Measurements from ENCODE around the gene ACOX1.
"Not testable (repeated sequence)": the region's sequence is repeated elsewhere in the genome, so short reads cannot be mapped to it uniquely, and the experiment has no call there.

The ACOX1 gene

DNA sequence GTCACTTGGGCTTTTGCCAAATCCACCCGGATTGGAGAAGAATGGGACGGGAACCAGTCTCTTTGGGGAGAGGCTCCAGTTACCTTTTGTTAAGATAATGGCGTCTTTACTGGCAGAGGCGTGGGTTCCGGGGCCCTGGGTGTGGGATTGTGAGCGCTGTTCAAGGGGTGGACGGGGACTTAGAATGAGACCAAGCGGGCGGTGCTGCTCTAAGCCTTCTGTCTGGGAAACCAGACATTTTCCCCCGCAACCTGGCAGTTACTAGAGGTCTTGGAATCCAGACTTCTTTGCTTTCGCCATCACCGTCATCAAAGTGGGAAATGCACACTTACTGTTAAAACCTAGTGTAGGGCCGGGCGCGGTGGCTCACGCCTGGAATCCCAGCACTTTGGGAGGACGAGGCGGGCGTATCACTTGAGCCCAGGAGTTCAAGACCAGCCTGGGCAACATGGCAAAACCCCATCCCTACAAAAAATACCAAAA, 780 bp upstream of the ACOX1 start:
- DNase-seq, result peak; percentile 26

DNA sequence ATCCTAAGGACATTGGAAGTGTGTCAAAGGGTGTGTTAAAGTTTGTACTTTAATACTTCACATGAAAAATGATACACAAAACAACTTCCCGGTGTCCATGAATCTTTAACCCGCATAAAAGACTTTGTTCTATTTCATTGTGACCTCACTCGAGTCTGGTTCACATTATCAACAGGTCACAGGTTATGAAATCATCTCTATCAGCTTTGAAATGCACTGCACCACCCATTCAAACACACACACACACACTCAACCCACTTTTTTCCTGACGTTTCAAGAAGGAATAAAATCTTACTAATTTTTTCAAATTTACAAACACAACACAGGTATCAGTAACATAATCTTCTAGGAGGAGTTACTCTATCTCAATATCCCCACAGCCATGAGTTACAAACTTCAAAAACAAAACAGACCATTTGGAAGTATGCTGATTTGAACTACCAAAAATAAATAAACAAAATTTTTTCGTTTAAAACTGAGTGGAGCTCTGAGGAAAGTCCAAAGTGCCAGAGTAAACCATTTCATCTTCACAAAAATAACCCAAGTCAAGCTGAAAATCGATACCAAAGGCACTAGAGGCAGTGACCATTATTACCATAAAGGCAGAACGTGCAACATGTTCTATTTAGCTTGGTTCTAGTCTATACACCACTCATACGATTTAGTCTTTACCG, 2.7 kb downstream of the ACOX1 start:
- no peak for DNase-seq

- no peak for DNase-seq
These were observed 3.2 kb downstream of the ACOX1 start for GRCh38 chr17:75975757-75976174.

DNA sequence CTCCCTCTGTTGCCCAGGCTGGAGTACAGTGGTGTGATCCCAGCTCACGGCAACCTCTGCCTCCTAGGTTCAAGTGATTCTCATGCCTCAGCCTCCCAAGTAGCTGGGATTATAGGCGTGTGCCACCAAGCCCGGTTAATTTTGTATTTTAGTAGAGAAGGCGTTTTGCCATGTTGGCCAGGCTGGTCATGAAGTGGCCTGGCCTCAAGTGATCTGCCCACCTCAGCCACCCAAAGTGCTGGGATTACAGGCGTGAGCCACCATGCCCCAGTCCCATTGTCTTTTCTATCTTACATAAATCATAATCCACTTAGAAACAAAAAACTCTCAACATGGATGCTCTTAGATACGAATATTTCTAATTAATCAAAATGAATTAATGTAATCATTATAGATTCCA, 3.8 kb downstream of the ACOX1 start:
- not testable (repeated sequence) for DNase-seq

DNA sequence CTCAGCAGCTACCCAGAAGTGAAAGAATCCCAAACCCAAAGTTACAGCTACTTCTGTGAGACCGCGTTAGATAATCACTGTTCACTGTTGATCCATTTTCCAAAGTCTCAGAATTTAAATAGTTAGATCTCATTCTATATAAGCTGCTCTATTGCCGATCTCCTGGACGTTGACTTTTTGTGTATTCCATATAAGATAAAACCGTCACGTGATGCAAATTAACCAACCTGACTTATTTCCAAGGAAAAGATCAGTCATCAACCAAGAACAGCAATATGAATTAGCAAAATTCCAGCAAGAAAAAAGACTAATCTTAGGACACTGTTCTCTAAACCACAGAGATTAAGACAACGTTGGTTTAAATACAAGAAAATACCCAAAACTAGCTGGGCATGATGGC, 8.3 kb downstream of the ACOX1 start:
- DNase-seq, result no peak

GRCh38 chr17:75970011-75970523, 8.9 kb downstream of the ACOX1 start:
- no peak for DNase-seq

DNA sequence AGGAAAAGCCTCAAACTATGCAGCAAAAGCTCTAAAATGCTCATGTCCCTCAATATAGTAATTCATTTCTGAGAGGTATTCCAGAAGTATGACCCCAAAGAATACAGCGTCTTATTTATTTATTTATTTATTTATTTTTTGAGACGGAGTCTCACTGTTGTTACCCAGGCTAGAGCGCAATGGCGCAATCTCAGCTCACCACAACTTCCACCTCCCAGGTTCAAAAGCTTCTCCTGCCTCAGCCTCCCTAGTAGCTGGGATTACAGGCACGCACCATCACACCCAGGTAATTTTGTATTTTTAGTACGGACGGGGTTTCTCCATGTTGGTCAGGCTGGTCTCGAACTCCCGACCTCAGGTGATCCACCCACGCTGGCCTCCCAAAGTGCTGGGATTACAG, 9.9 kb downstream of the ACOX1 start:
- DNase-seq, result not testable (repeated sequence)

DNA sequence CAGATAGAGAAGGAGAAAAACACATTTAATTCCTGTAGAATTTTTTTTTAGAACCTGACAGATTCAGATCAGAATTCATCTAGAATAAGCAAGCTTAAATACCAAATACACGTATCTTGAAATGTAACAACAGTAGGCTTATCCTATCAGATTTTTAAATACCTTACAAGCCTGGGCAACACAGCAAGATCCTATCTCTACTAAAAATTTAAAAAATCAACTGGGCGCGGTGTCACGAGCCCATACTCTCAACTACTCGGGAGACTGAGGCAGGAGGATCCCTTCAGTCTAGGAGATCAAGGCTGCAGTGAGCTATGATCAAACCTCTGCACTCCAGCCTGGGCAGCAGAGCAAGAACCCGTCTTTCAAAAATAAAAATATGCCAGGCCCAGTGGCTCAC, 13.5 kb downstream of the ACOX1 start:
- DNase-seq, result no peak

- no peak for DNase-seq
These were observed 19.0 kb downstream of the ACOX1 start for GRCh38 chr17:75959839-75960511.

- DNase-seq, result no peak
These were observed 19.7 kb downstream of the ACOX1 start for GRCh38 chr17:75959051-75959838.

DNA sequence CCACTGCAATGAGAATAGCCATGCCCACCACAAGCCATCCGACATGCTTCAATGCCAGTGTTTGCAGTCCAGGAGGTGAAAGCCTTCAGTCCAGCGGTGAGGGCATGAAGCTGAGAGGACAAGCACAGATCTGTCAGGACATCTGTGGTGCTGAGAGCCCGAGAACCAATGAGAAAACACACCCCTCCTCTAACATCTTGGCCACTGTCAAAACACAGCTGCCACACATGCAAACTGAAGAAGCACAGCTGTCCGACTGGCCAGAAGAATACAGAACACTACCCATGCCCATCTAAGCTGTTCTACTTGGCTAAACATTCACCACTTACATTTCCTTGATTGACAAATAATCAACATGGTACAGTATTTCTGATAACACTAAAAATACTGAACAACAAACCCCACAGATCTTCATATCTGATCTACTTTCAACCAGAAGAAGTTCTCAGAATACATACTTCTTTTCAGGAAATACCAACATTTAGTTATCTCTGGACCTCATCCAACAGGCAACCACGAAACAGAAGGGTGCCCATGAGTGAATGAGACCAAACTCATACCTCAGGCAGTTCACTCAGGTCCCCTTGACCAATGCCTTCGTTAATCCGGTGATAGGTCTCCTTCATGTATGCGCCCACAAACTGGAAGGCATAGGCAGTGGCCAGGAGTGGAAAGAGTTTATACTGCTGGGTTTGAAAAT, 28.0 kb downstream of the ACOX1 start:
- DNase-seq, result no peak

DNA sequence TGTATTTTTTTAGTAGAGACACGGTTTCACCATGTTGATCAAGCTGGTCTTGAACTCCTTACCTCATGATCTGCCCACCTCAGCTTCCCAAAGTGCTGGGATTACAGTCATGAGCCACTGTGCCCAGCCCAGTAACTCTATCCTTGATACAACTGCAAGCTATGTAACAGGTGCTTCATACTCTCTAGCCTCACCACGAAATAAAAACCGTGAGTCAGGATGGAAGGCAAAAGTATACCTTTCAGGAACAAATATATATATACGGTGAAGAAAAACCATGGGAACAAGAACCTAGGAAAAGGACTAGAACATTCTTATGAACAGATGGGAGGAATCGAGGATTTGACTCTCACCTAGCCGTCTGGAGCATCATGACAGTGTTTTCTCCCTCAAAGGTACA, 28.5 kb downstream of the ACOX1 start:
- DNase-seq, result no peak

DNA sequence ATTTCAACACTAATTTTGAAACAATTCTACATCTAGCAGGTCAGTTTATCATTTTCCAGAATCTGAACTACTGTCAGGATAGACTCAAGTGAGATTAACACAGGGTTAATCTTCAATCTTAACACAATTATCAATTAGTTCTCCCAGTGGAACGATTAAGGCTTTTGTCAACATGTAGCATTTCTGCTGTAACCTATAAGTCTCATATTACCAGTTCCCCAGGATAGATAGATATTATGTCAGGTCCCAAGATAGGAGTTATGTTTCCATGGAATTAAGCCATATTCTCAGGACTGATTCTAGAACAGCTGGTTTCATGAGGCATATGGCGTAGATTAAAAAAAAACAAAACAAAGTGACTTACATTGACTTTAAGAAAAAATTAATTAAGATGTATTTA, 33.8 kb downstream of the ACOX1 start:
- DNase-seq, result no peak

GRCh38 chr17:75943491-75943890, 35.5 kb downstream of the ACOX1 start:
- no peak for DNase-seq

DNA sequence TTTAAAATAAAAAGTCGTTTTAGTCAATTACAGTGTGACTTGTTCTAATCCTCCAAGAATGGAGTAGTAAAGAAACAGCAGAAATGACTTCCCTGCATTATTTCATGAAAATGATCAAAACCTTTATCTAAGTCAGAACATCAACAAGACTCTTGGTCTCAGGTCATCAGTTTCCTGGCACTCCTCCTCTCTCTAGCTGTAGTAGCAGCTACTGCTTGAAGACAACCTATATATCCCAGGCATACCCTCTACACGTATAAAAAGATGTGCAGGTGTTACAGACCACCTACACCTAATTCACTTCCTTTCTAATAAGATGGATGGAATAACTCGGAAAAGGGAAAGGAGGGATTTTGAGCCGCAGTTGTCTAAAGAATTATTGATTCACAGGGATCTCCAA, 36.5 kb downstream of the ACOX1 start:
- DNase-seq, result no peak

DNA sequence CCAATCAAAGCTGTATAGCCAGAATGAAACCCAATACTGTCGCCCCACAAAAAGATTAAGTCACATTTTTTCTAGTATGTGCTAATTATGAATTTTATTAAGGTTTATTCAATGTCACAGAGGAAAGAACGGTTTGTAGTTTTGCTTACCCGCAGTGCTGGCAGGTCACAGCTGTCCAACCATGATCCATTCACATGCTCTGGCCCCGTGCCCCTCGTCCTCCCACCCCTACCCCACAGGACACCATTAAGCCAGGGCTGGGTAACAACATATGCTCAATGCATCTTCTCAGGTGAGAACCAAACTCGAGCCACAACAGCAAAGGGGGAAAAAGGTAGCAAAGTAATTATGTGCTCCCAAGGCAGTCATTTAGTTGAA, 37.5 kb downstream of the ACOX1 start:
- DNase-seq, result no peak

DNA sequence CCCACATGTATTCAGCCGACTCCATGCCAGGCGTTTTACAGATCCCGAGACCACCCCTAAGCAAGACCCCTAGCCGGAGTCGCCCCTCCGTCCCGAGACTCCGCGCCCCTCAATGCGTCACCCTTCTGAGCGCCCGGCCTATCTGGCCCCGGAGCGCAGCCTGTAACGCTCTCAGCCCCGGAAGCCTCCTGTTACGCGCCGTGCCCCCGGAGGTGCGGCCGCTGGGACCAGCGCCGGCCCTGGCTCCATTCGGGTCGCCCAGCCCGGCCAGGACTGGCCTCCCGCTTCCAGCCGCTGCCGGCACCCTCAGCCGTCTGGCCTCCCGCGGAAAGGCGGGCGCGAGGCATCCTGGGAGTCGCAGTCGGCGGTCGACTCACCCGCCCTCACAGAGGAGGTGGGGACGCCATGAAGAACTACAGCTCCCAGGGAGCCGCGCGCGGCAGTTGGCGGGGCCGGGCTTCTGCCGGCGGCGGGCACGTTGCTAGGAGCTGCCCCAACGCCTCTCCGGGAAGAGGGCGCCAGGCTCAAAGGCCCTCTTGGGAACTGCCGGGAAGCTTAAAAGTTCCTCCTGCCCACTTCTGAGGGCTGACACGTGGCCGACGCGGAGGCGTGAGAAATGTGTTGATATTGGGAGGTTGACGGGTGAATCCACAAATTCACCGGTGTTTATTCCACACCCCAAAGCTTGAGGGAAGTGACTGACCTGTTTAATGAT, 38.1 kb downstream of the ACOX1 start, which contains the start of gene FBF1:
FBF1 (minus strand) TSS at position 316 of the 715 bp plus-strand sequence. CDS start 2,893 bp downstream, outside the sequence.
- peak; percentile 88 for DNase-seq

- no peak for DNase-seq
These were observed 41.3 kb downstream of the ACOX1 start for GRCh38 chr17:75937652-75938051.

DNA sequence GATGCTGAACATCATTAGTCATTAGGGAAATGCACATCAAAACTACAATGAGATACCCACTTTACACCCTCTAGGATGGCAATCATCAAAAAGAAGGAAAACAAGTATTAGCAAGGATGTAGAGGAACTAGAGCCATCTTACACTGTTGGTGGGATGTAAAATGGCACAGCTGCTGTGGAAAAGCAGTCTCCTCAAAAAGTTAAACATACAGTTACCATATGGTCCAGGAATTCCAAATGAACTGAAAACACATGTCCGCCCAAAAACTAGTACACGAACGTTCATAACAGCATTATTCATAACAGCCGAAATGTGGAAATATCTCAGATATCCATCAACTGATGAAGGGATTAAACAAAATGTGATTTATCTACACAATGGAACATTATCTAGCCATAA, 45.2 kb downstream of the ACOX1 start:
- DNase-seq, result no peak

GRCh38 chr17:75932852-75933251, 46.1 kb downstream of the ACOX1 start:
- no peak for DNase-seq

DNA sequence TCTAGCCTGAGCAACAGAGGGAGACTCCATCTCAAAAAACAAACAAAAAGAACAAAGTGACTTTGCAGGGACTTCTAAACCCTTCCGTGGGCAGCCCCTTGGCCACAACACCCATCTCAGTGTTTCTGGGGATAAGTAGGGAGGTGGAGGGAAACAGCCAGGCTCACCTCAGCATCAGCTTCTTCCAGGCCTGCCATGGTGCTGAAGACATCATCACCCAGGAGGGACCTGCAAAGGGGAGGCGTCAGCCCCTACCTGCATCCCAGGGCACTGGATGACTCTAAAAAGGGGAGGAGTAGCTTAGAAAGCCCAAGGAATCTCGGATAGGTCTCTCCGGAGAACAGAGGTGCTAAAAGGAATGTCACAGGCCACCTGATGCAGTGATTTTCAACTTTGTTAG, 47.9 kb downstream of the ACOX1 start:
- no peak for DNase-seq

DNA sequence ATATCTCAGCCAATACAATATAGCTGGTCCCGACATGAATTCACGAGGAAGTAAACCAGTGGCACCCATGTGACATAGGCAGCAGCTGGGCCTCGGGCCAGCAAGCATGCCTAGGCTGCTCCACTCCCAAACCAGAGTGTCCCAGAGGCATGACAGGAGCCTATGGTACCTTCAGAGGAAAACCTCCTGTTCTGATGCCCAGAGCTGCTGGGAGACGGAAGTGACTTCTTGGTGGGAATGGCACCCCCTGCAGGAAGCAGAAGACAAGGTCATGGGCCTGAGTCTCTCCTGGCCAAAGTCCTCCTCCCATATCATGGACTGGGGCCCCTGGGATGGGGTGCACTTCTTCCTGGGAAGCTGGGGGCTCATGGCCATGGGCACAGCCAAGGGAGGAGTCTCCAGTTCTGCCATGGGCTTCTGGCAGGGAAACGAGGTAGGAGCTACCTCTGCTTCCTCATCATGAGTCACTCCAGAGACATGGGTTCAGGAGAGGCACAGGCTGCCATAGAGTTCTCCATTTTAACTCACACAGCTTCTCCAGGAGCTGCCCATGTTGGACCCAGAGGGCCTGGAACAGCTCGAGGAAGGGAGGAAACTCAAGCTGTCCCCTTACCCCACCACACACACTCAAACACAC, 51.6 kb downstream of the ACOX1 start:
- DNase-seq, result no peak
